Sigmoid colon (tissue), 7 donors: Measurements from ENCODE around the gene NCKAP5L. TPM values are rescaled to one million over a fixed set of nuclear protein-coding genes. Genes with fewer than 3 reads are reported as not detected.

Source experiments
- DNase-seq: peaks from one replicate; pipeline ENCODE4 v3.0.0-alpha.2; 2019
- H3K27ac ChIP-seq, 4 donors: fragments of 200-600 bp; sonication (generic); one replicate each; pipeline ENCODE4 v1.5.1; 2016 to 2019; ENCODE audit warnings: mild to moderate bottlenecking in 1 of 4
- H3K27me3 ChIP-seq, 3 donors: fragments of 200-600 bp; sonication (generic); one replicate each; pipeline ENCODE4 v1.5.1; 2019; ENCODE audit warnings: mild to moderate bottlenecking in 1 of 3
- H3K36me3 ChIP-seq, 4 donors: fragments of 200-600 bp; sonication (generic); one replicate each; pipeline ENCODE4 v1.5.1; 2016 to 2019
- H3K4me1 ChIP-seq, 4 donors: fragments of 200-600 bp; sonication (generic); one replicate each; pipeline ENCODE4 v1.5.1; 2017 to 2019
- H3K4me3 ChIP-seq, 4 donors: fragments of 200-600 bp; sonication (generic); one replicate each; pipeline ENCODE4 v1.5.1; 2017 to 2019; ENCODE audit warnings: mild to moderate bottlenecking in 2 of 4, moderate library complexity in 1 of 4
- H3K9me3 ChIP-seq, 4 donors: fragments of 200-600 bp in 3 of 4; sonication (generic) in 3 of 4; one replicate each; pipeline versions ENCODE4 v1.5.1 to v1.6.1; 2013 to 2019
- CTCF ChIP-seq, 4 experiments: fragments of 450-650 bp in 3 of 4; fragments of 200-600 bp in 1 of 4; IDR thresholded peaks; one replicate each; pipeline ENCODE4 v1.5.1; 2016 to 2019; ENCODE audit warnings: antibody characterized with exemption in 4 of 4, mild to moderate bottlenecking in 3 of 4, moderate library complexity in 2 of 4
- EP300 ChIP-seq, 4 donors: sonication (generic); formaldehyde crosslinking; IDR thresholded peaks; one replicate each; pipeline ENCODE4 v1.6.1; 2017; ENCODE audit warnings: antibody characterized with exemption in 4 of 4
- POLR2A ChIP-seq, 2 donors: fragments of 450-650 bp; IDR thresholded peaks; one replicate each; pipeline ENCODE4 v1.6.1; 2016; ENCODE audit warnings: antibody characterized with exemption in 2 of 2, mild to moderate bottlenecking in 2 of 2, moderate library complexity in 2 of 2
- POLR2AphosphoS5 ChIP-seq, 4 donors: sonication (generic); formaldehyde crosslinking; IDR thresholded peaks; one replicate each; pipeline ENCODE4 v1.6.1; 2017; ENCODE audit warnings: antibody characterized with exemption in 4 of 4
- WGBS, 2 donors: extraction: QIAGEN DNeasy Blood & Tissue Kit; methylation state at CpG; one replicate each; pipeline ENCODE4 v1.1.7; 2013; 5-methylcytosine and 5-hydroxymethylcytosine counted together
- intact Hi-C: fragments of 100-400 bp; cut with DNase I; formaldehyde crosslinking; loops from one replicate; pipeline ENCODE4 v1.15.1; 2023
- polyA plus RNA-seq, 3 donors: library from polyadenylated mRNA; stranded (reverse); fragments of 200-250 nt; gene quantifications; one replicate each; pipeline ENCODE4 v1.2.3, GENCODE V29; 2013
- total RNA-seq, 4 donors: library from RNA; depleted of rRNA; stranded (reverse); fragments of >200 nt; gene quantifications; one replicate each; pipeline ENCODE4 v1.1.0, GENCODE V29; 2016
- donor health status: healthy with polysubstance abuse.
- donor health status: Bipolar disorder and iron deficiency.
- donor health status: healthy.

NCKAP5L gene
- total and polyA plus RNA-seq, 7 donors, result 0.92 to 23.3 (median 10.0) TPM

- no peak for DNase-seq
- peak overlapping the region; percentile 24 to 99 (median 85) for H3K27ac ChIP-seq
- H3K27me3 ChIP-seq, result no peaks in the 10 kb centered on the region
These were observed 3.8 kb downstream of the NCKAP5L start for GRCh38 chr12:49824416-49824815.

GRCh38 chr12:49823951-49824350 lies 4.3 kb downstream of the NCKAP5L start:
- 94 to 95% methylated on average over 6 of the region's 6 CpGs for WGBS, 2 donors
- no peaks in the 10 kb centered on the region for H3K27me3 ChIP-seq
- H3K4me3 ChIP-seq, result no peak overlapping the region
- no peak for DNase-seq
- peak overlapping the region in 2 of 4 donors; percentile 72 to 98 for H3K27ac ChIP-seq
- intact Hi-C loops, result no loop called here
- peaks cover 0 to 75% (median 63%) of the 10 kb centered on the region in 4 donors for H3K4me1 ChIP-seq
- no peaks in the 10 kb centered on the region for H3K9me3 ChIP-seq
- H3K36me3 ChIP-seq, result peaks cover 0 to 14% (median 0%) of the 10 kb centered on the region in 4 donors
- TF ChIP-seq CTCF (IDR thresholded peaks at IDR 0.05), result no peak
- TF ChIP-seq EP300 (IDR thresholded peaks at IDR 0.05), result no peak
- TF ChIP-seq POLR2AphosphoS5 (IDR thresholded peaks at IDR 0.05), result no peak
- no peak for TF ChIP-seq POLR2A (IDR thresholded peaks at IDR 0.05)

More at GRCh38 chr12:49824416-49824815, 3.8 kb downstream of the NCKAP5L start:
- no peaks in the 10 kb centered on the region for H3K9me3 ChIP-seq
- 90 to 91% methylated on average over 8 of the region's 8 CpGs for WGBS, 2 donors
- intact Hi-C loops, result no loop called here
- TF ChIP-seq EP300 (IDR thresholded peaks at IDR 0.05) (no peak), POLR2AphosphoS5 (IDR thresholded peaks at IDR 0.05) (no peak), CTCF (IDR thresholded peaks at IDR 0.05) (no peak)
- peaks cover 0 to 76% (median 65%) of the 10 kb centered on the region in 4 donors for H3K4me1 ChIP-seq
- peaks cover 0 to 14% (median 0%) of the 10 kb centered on the region in 4 donors for H3K36me3 ChIP-seq
- H3K4me3 ChIP-seq, result no peak overlapping the region

GRCh38 chr12:49823350-49823749 lies 4.9 kb downstream of the NCKAP5L start:
- WGBS, 2 donors, result 83 to 91% methylated on average over 1 of the region's 1 CpG
- TF ChIP-seq CTCF (IDR thresholded peaks at IDR 0.05), result no peak
- no peak for TF ChIP-seq POLR2AphosphoS5 (IDR thresholded peaks at IDR 0.05)
- no peak for TF ChIP-seq EP300 (IDR thresholded peaks at IDR 0.05)
- TF ChIP-seq POLR2A (IDR thresholded peaks at IDR 0.05), result no peak
- peaks cover 0 to 71% (median 59%) of the 10 kb centered on the region in 4 donors for H3K4me1 ChIP-seq
- intact Hi-C loops, result no loop called here
- H3K9me3 ChIP-seq, result no peaks in the 10 kb centered on the region
- no peak overlapping the region for H3K4me3 ChIP-seq
- peaks cover 0 to 14% (median 0%) of the 10 kb centered on the region in 4 donors for H3K36me3 ChIP-seq
- no peak overlapping the region for H3K27ac ChIP-seq
- no peaks in the 10 kb centered on the region for H3K27me3 ChIP-seq
- DNase-seq, result peak; percentile 28

GRCh38 chr12:49821373-49822287 lies 6.6 kb downstream of the NCKAP5L start:
- Histone ChIP-seq H3K9me3 (no peaks in the 10 kb centered on the region), H3K36me3 (peaks cover 0 to 14% (median 0%) of the 10 kb centered on the region in 4 donors), H3K4me3 (no peak overlapping the region), H3K27me3 (no peaks in the 10 kb centered on the region), H3K4me1 (peaks cover 0 to 64% (median 49%) of the 10 kb centered on the region in 4 donors), H3K27ac (no peak overlapping the region)
- no peak for TF ChIP-seq CTCF (IDR thresholded peaks at IDR 0.05)
- TF ChIP-seq POLR2AphosphoS5 (IDR thresholded peaks at IDR 0.05), result no peak
- no peak for TF ChIP-seq EP300 (IDR thresholded peaks at IDR 0.05)
- TF ChIP-seq POLR2A (IDR thresholded peaks at IDR 0.05), result no peak
- intact Hi-C loops, result no loop called here
- peak; percentile 63 for DNase-seq
- 84 to 88% methylated on average over 10 of the region's 10 CpGs for WGBS, 2 donors
